Stimulated activated naive CD8-positive, alpha-beta T cell treated with anti-CD3 and anti-CD28 coated beads, Interleukin-15, Interleukin-2, amounts not matched to agents 100 ng/mL and 50 ng/mL, for 24 hours (primary cell): ENCODE measurements around the gene RAD23B.

Experiments
- H3K27ac Mint-ChIP-seq: one replicate; pipeline ENCODE4 v1.8.0; 2021; ENCODE audit warnings: mild to moderate bottlenecking, mixed read lengths
- H3K27me3 Mint-ChIP-seq: one replicate; pipeline ENCODE4 v1.8.0; 2021; ENCODE audit warnings: mixed read lengths
- H3K36me3 Mint-ChIP-seq: one replicate; pipeline ENCODE4 v1.8.0; 2021; ENCODE audit warnings: low read depth, mixed read lengths
- H3K4me1 Mint-ChIP-seq: one replicate; pipeline ENCODE4 v1.8.0; 2021; ENCODE audit warnings: low read depth, mixed read lengths
- H3K4me3 Mint-ChIP-seq: one replicate; pipeline ENCODE4 v1.8.0; 2021; ENCODE audit warnings: mild to moderate bottlenecking, mixed read lengths
- H3K9me3 Mint-ChIP-seq: one replicate; pipeline ENCODE4 v1.8.0; 2021; ENCODE audit warnings: mixed read lengths

The RAD23B gene

DNA sequence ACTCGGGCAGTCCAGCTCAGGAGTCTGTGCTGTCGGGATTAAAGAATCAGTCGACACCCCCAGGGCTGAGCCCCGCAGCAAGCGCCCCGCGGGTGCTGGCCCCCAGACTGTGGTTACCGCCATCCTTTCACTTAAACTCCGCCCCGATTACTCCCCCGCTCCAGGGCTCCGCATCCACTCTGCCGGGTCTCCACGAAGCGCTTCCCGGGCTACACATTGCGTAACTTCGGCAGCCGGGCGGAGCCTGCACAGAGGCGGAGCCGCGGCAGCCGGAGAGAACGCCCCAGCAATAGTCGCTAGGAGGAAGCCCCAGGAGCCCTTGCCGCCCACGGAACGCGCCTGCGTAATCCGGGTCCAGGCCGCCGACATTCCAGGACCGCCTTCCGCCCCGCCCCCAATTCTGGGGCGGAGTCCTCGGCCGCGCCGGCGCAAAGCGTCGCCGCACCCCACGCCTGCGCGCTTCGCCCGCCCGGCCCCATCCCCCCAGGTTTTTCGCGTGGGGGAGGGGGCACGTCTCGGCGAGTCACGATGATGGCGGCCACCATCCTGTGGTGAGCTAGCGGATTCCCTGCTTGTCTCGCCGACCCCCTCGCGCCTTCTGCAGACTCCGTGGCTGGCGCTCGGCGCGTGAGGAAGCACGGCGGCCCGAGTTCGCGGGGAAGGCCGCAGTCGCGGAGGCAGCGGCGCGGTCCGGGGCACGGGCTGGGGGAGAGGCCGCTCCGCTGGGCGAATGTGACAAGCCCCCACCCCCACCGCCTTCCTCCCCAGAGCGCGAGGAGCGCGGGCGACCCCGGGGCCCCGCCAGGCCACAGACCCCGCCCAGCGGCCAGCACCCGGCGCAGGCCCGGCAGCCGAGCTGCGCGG is at the start of gene RAD23B:
Gene RAD23B (plus strand): TSS at position 521 of the 864 bp plus-strand sequence. CDS start 351 bp downstream, outside the sequence.
- H3K4me1 Mint-ChIP-seq: peaks cover 62% of the 10 kb centered on the region
- H3K36me3 Mint-ChIP-seq: peaks cover 25% of the 10 kb centered on the region
- H3K9me3 Mint-ChIP-seq: no peaks in the 10 kb centered on the region
- H3K27me3 Mint-ChIP-seq: no peaks in the 10 kb centered on the region
- peak within 1 kb of the TSS; percentile 93 for H3K4me3 Mint-ChIP-seq
- peak within 1 kb of the TSS; percentile 93 for H3K27ac Mint-ChIP-seq

DNA sequence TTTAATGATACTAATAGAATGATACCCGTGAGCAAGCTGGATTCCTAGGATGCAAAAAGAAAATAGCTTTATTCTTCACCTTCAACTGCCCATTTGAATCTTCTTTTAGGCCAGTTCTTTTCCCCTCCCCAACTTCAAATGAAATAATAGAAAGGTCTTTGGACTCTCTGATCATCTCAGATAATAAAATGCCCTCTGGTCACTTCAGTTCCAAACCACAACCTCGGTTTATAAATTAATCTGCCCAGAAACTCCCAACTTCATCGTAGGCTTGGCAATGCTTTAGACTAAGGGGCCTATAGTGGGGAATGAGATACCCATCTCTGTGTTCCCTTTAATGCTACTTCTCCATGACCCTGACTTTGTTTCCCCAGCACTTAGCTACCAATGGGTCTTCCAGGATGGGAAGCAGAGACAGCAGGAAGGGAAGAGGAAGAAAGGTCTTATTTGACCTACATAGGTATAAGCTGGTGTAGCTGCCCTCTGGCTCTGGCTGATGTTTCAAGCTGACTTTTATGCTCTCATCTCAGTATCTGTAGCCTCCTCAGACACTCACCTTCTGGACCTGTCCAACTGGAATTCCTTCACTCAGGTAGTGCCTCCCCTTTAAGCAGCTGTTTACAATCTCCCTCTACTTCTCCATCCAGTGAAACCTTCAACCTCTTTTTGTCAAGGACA is 47.2 kb upstream of the RAD23B start:
- peaks cover 23% of the 10 kb centered on the region for H3K27me3 Mint-ChIP-seq
- no peak overlapping the region for H3K27ac Mint-ChIP-seq
- H3K4me1 Mint-ChIP-seq: peaks cover 13% of the 10 kb centered on the region

DNA sequence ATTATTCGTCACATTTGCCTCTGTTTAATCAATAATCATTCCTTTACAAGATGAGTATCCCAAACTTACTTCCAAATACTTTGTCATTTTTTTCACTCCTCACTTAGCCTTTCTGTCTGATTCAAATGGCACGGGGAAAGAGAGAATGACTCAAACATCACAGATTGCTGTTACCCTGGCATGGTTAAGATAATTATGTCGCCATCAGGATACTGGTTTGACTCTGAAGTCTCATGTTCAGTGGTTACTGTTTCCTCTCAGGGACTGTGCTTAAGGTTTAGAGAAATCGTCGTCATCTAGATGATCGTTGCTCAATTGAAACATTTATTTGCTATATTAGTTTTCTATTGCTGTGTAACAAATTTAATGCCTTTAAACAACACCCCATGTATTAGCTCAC is 45.2 kb upstream of the RAD23B start:
- H3K27me3 Mint-ChIP-seq: peaks cover 10% of the 10 kb centered on the region
- peaks cover 27% of the 10 kb centered on the region for H3K4me1 Mint-ChIP-seq
- no peaks in the 10 kb centered on the region for H3K9me3 Mint-ChIP-seq
- no peaks in the 10 kb centered on the region for H3K36me3 Mint-ChIP-seq
- H3K4me3 Mint-ChIP-seq: no peak overlapping the region
- no peak overlapping the region for H3K27ac Mint-ChIP-seq

More for the DNA sequence above, 47.2 kb upstream of the RAD23B start:
- Mint-ChIP-seq H3K36me3 (no peaks in the 10 kb centered on the region), H3K4me3 (no peak overlapping the region), H3K9me3 (no peaks in the 10 kb centered on the region)

DNA sequence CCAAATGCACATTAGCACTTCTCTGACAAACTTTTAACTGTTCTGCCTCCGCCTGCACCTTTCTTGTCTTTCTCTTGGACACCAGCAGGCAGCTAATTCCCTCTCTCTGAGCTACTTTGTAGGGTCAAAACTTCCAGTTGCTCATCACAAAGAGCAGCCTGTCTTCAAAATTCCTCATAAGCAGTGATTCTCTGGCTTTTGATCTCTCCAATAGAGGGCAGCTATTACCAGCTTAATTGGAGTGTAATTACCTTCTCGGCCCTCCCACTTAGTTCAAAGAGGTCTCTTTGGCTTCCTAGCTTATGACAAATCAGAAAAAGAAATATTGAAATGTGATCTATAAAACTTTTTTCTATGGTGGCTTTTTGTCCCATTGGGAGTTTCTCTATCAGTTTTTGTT is 43.6 kb upstream of the RAD23B start:
- Mint-ChIP-seq H3K27me3 (peaks cover 10% of the 10 kb centered on the region), H3K36me3 (no peaks in the 10 kb centered on the region), H3K4me1 (peaks cover 43% of the 10 kb centered on the region), H3K9me3 (no peaks in the 10 kb centered on the region), H3K4me3 (no peak overlapping the region), H3K27ac (no peak overlapping the region)

DNA sequence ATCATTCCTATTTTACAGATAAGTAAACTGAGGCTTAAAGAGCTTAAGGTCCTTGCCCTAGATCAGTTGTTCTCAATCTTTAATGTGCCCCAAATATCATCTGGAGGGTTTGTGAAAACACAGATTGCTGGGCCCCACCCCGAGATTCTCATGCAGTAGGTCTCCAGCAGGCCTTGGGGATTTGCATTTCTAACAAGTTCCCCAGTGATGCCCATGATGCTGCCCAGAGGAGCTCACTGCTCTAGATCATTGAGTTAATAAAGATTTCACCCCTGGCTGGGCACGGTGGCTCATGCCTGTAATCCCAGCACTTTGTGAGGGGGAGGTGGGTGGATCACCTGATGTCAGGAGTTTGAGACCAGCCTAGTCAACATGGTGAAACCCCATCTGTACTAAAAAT is 42.8 kb upstream of the RAD23B start:
- H3K9me3 Mint-ChIP-seq: no peaks in the 10 kb centered on the region
- no peak overlapping the region for H3K27ac Mint-ChIP-seq
- no peak overlapping the region for H3K4me3 Mint-ChIP-seq
- H3K36me3 Mint-ChIP-seq: no peaks in the 10 kb centered on the region
- H3K4me1 Mint-ChIP-seq: peaks cover 45% of the 10 kb centered on the region
- peaks cover 10% of the 10 kb centered on the region for H3K27me3 Mint-ChIP-seq

DNA sequence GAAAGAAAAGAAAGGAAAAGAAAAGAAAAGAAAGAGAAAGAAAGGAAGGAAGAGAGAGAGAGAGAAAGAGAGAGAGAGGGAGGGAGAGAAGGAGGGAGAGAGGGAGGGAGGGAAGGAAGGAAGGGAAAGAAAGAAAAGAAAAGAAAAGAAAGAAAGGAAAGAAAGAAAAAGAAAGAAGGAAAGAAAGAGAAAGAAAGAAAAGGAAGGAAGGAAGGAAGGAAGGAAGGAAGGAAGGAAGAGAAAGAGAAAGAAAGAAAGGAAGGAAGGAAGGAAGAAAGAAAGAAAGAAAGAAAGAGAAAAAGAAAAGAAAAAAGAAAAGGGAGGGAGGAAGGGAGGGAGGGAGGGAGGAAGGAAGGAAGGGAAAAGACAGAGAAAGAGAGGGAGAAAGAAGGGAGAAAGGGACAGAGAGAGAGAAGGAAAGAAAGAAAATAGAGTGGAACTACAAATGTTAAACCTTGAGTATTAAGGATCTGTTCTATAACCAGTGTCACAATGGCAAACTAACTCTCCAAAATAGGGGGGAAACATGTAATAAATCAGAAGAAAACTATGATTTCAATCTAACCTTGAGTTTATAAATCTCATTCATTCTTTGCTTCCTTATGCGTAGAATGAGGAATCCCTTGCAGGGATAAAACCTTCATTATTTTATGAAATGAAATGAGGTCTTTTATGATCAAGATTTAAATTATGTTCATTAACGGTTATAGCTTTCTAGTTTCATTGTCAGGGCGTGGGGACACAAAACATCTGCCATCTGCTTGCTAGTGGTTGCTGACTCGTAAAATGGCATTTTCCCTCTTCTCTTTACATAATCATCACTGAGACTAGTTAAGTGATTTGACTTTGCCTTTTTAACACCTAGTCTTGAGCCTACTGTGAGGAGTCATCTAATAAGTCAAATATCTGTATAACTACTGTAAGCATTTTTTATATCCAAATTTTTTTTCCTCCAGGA is 40.7 kb upstream of the RAD23B start:
- Mint-ChIP-seq H3K9me3 (no peaks in the 10 kb centered on the region), H3K27ac (no peak overlapping the region), H3K4me1 (peaks cover 54% of the 10 kb centered on the region), H3K27me3 (peaks cover 5% of the 10 kb centered on the region), H3K4me3 (no peak overlapping the region), H3K36me3 (no peaks in the 10 kb centered on the region)

DNA sequence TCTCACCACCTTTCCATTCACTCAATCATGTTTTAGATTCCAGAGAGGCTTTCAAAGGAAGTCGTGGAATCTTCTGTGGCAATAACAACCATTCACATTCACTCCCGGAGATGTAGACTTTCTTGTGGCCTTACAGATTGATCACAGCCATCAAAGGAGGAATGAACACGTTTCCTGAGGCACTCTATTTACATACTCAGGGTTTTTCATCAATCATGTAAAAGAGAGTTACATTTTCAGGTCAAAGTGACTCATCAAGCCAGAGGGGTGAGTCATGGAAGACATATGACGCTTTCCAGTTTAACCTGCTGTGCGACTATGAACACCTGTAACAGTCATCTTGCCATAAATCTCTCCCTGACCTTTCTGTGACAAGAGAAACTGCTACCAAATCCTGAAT is 39.3 kb upstream of the RAD23B start:
- Mint-ChIP-seq H3K36me3 (no peaks in the 10 kb centered on the region), H3K4me3 (no peak overlapping the region), H3K27me3 (no peaks in the 10 kb centered on the region), H3K9me3 (no peaks in the 10 kb centered on the region), H3K4me1 (peaks cover 45% of the 10 kb centered on the region), H3K27ac (peak overlapping the region; percentile 79)

DNA sequence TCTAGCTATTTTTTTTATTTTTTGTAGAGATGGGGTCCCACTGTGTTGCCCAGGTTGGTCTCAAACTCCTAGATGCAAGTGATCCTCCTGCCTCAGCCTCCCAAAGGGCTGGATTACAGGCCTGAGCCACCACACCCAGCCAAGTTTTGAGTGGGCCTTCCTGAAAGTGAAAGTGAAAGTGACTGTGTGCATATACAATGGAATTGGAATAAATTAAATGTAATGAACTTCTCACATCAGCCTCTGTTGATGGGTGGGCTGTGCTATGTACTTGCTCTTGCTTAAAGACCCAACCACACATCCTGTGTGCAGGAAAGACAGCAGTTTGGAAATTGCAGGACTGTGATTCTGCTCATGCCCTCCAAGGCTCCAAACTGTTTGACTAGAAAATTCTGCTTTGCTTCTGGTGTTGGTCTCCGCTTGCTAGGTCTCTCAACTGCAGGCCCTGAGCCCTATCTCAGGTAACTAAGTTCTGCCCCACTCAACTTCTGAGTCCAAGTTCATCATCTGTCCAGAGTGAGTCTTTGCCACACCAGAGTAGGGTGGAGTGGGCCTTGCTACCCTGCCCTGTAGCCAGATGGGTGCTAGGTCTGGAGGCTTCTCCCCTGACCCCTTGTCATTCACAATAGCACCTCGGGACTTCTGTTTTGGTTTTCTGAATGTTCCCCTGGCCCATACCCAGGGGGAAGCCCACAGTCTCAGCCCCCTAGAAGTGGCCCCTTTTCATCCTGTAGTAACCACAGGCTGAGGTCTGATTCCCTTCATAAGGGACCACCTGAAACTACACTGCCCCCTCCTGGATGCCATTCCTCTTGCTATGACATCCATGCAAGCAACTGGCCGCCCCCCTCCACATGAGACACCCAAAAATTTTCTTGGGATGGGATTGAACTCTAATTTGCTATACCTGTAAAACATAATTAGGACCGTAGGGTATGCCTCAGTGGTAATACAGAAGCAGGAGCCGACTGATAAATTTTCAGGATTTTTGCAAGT is 36.5 kb upstream of the RAD23B start:
- no peak overlapping the region for H3K27ac Mint-ChIP-seq
- no peaks in the 10 kb centered on the region for H3K36me3 Mint-ChIP-seq
- peaks cover 3% of the 10 kb centered on the region for H3K27me3 Mint-ChIP-seq

DNA sequence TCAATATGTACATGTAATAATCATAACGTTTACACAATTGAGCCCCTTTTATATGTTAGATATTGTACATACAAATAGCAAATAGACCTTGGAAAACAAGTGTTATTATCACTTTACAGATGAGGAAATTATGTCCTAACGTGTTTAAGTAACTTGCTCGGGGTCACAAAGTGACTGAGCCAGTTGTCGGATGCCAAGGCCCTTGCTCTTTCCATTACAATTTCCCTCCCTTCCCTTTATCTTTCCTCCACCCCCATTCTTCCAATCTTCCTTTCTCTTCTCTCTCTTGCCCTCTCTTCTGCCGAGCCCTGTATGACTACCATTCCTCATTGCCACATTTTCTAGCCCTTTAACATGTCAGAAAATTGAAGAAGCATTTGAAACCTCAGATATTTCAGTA is 34.4 kb upstream of the RAD23B start:
- no peaks in the 10 kb centered on the region for H3K9me3 Mint-ChIP-seq
- H3K27me3 Mint-ChIP-seq: peaks cover 11% of the 10 kb centered on the region
- no peaks in the 10 kb centered on the region for H3K36me3 Mint-ChIP-seq
- H3K4me1 Mint-ChIP-seq: peaks cover 19% of the 10 kb centered on the region
- H3K27ac Mint-ChIP-seq: no peak overlapping the region
- H3K4me3 Mint-ChIP-seq: no peak overlapping the region

More for the DNA sequence above, 36.5 kb upstream of the RAD23B start:
- Mint-ChIP-seq H3K9me3 (no peaks in the 10 kb centered on the region), H3K4me1 (peaks cover 40% of the 10 kb centered on the region), H3K4me3 (no peak overlapping the region)

DNA sequence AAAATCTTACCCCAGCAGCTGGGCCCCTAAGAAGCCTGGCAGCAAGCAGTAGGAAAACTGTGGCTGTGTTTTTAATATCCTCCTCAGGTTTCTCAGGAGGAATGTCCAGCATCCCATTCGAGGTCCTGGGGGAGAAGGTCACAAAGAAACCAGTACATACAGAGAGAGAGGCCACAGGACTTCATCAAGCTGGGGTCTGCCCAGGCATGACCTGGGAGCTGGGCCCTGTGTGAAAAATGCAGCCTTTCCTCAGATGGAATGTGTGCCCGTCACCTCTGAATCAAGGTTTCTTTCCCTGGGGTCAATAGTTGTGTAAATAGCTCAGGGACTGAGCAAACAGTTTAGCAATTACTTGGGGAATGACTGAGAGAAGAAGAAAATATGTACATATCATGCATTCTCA is 33.9 kb upstream of the RAD23B start:
- peaks cover 15% of the 10 kb centered on the region for H3K4me1 Mint-ChIP-seq
- H3K27ac Mint-ChIP-seq: no peak overlapping the region
- no peaks in the 10 kb centered on the region for H3K9me3 Mint-ChIP-seq
- H3K27me3 Mint-ChIP-seq: peaks cover 11% of the 10 kb centered on the region
- H3K36me3 Mint-ChIP-seq: no peaks in the 10 kb centered on the region
- no peak overlapping the region for H3K4me3 Mint-ChIP-seq

DNA sequence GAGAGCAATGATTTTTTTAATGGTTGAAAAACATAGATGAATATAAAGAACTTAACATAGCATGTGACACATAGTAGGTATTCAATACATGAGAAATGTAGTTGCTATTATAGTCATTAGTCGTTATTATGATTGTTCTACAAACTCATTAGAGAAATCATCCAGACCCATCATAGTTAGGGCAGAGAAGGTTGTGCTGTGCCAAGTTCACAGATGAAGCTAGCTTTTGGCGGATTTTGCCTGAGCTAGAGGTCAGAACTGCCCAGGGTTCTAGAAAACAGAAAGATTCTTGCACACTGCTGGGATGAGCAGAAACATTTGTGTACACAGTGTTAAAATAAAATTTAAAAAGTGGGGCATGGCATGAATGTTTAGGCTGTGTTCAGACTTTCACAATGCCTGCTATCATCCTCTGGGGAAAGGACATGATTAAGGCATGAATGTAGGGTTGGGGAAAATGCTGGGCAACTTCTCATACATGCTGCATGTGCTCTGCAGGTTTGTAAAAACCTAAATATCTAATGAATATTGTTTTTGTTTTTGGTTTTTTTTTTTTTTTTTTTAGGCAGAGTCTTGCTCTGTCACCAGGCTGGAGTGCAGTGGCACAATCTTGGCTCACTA is 33.3 kb upstream of the RAD23B start:
- Mint-ChIP-seq H3K36me3 (no peaks in the 10 kb centered on the region), H3K27me3 (peaks cover 11% of the 10 kb centered on the region), H3K27ac (no peak overlapping the region), H3K9me3 (no peaks in the 10 kb centered on the region), H3K4me1 (peaks cover 9% of the 10 kb centered on the region), H3K4me3 (no peak overlapping the region)

DNA sequence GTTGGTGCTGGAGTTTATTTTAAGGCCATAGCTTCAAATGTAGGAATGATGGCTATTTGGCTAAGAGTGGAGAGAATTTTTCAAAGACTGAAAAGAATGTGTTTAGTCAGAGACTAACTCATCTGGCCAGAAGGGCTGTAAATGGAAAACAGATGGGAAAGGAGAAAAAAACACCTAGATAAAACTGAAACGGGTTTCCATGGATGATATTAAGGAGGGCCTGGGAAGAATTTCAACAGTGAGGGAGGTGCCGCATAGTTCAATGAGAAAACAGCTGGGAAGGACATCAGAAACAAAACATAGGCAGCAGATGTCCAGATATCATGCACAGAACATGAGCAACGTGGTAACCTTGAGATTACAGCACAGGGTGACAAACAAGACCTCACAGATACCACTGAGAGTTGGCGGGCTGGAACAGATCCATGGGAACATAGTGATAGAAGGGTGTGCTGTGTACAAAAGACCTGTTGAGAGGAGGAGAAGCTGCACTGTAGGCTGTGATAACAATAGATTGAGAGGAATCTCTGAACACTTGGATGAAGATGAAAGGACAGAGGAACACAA is 31.2 kb upstream of the RAD23B start:
- no peak overlapping the region for H3K4me3 Mint-ChIP-seq
- H3K9me3 Mint-ChIP-seq: no peaks in the 10 kb centered on the region
- H3K27ac Mint-ChIP-seq: no peak overlapping the region
- H3K36me3 Mint-ChIP-seq: no peaks in the 10 kb centered on the region
- H3K27me3 Mint-ChIP-seq: peaks cover 11% of the 10 kb centered on the region
- H3K4me1 Mint-ChIP-seq: no peaks in the 10 kb centered on the region

DNA sequence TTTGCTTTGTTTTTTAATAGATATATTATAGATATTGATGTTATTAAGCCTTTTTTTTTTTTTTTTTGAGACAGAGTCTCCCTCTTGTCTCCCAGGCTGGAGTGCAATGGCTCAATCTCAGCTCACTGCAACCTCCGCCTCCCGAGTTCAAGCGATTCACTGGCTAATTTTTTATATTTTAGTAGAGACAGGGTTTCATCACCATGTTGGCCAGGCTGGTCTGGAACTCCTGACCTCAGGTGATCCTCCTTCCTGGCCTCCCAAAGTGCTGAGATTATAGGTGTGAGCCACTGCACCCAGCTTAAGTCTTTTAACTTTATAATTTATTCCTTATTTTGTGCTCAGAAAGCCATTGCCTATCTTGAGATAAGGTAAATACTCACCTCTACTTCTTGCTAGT is 24.2 kb upstream of the RAD23B start:
- Mint-ChIP-seq H3K36me3 (no peaks in the 10 kb centered on the region), H3K4me3 (no peak overlapping the region), H3K27ac (no peak overlapping the region), H3K9me3 (no peaks in the 10 kb centered on the region), H3K27me3 (peaks cover 5% of the 10 kb centered on the region), H3K4me1 (peaks cover 12% of the 10 kb centered on the region)
